HTERT RPE-1 (cell line): Measurements from ENCODE around the gene ARHGEF40.

Experiments used
- in situ Hi-C: fragments of 300-500 bp; cut with MboI; formaldehyde crosslinking; loops from 4 replicates; pipeline ENCODE4 v1.14.3; 2020; ENCODE audit warnings: low sequenced_read_pairs

ARHGEF40 gene

GRCh38 chr14:21109377-21110138 is 39.5 kb downstream of the ARHGEF40 start:
- in situ Hi-C loops, result no loop called here

- in situ Hi-C loops, result no loop called here
Observed at GRCh38 chr14:21112255-21112654, 42.2 kb downstream of the ARHGEF40 start.

GRCh38 chr14:21113369-21113768 is 43.3 kb downstream of the ARHGEF40 start:
- in situ Hi-C loops, result no loop called here

GRCh38 chr14:21118933-21119332 is 48.8 kb downstream of the ARHGEF40 start:
- in situ Hi-C loops, result no loop called here

GRCh38 chr14:21120686-21121085 is 50.6 kb downstream of the ARHGEF40 start:
- in situ Hi-C loops, result no loop called here

GRCh38 chr14:21121122-21121521 is 51.0 kb downstream of the ARHGEF40 start:
- in situ Hi-C loops, result no loop called here

GRCh38 chr14:21123429-21123828 is 53.3 kb downstream of the ARHGEF40 start:
- in situ Hi-C loops, result no loop called here

GRCh38 chr14:21133901-21134300 is 63.8 kb downstream of the ARHGEF40 start:
- in situ Hi-C loops, result no loop called here

- in situ Hi-C loops, result no loop called here
Observed at GRCh38 chr14:21136024-21136423, 65.9 kb downstream of the ARHGEF40 start.
